HCT116 (cell line): ENCODE data around the gene TRPT1. TPM values are rescaled to one million over a fixed set of nuclear protein-coding genes. Genes with fewer than 3 reads are reported as not detected.

Experiments used
- ATAC-seq: fragments of 200-7000 bp; cut with Tn5 transposase; 2 replicates; pipeline ENCODE4 v1.9.1; 2020; ENCODE audit warnings: mild to moderate bottlenecking, moderate library complexity
- BruUV-seq: library from RNA; stranded (reverse); fragments of 400-500 nt; replicated peaks from 2 replicates; lab custom pipeline; 2021; lab: Mats Ljungman, UMichigan
- CTCF ChIA-PET: fragments of 300-600 bp; sonication (Branson Sonifier 250); formaldehyde crosslinking; loops from one replicate; lab custom pipeline; 2021; ENCODE audit warnings: antibody characterized with exemption; lab: Charles Lee
- POLR2A ChIA-PET: fragments of 300-600, 350-600 bp; sonication (Branson Sonifier 250); formaldehyde crosslinking; loops from one replicate; lab custom pipeline; 2021; ENCODE audit warnings: antibody characterized with exemption; lab: Charles Lee
- RAD21 ChIA-PET, 2 experiments: fragments of 300-600 bp; sonication (Branson Sonifier 250); formaldehyde crosslinking; loops; one replicate each; lab custom pipeline; 2023; ENCODE audit warnings: low total read pairs in 2 of 2; ENCODE audit not compliant: uncharacterized antibody in 2 of 2, unreplicated experiment in 2 of 2, low non-redundant PET in 1 of 2; lab: Charles Lee
- DNase-seq: peaks from one replicate; pipeline ENCODE4 v3.0.0-alpha.2; 2010; ENCODE audit warnings: low read depth, low spot score
- H2AFZ ChIP-seq: fragments of 200-600 bp; shearing (Covaris generic), sonication (generic); 2 replicates; pipeline ENCODE4 v1.6.1; 2017; ENCODE audit warnings: low read depth, mixed run types, mixed read lengths, antibody characterized with exemption, low read length; ENCODE audit not compliant: poor library complexity, severe bottlenecking
- H3K27ac ChIP-seq: 2 replicates; pipeline ENCODE4 v1.5.1; 2012; ENCODE audit warnings: low read depth, low read length
- H3K27me3 ChIP-seq: fragments of 200-600 bp; sonication (generic); 2 replicates; pipeline ENCODE4 v1.6.1; 2016; ENCODE audit warnings: mixed run types, low read length, mixed read lengths; ENCODE audit not compliant: insufficient read depth
- H3K36me3 ChIP-seq, 2 experiments: fragments of 200-500 bp in 1 of 2; fragments of 200-600 bp in 1 of 2; sonication (Bioruptor generic) in 1 of 2; sonication (generic) in 1 of 2; 2 replicates each; pipeline versions ENCODE4 v1.5.1 to v1.6.1; 2014 to 2016; ENCODE audit warnings: low read length in 2 of 2, inconsistent platforms in 1 of 2, mixed read lengths in 1 of 2, mixed run types in 1 of 2; ENCODE audit not compliant: insufficient read depth in 2 of 2, control insufficient read depth in 1 of 2
- H3K4me1 ChIP-seq, 2 experiments: fragments of 200-600 bp in 1 of 2; sonication (generic) in 1 of 2; 2 replicates each; pipeline versions ENCODE4 v1.5.1 to v1.6.1; 2012 to 2017; ENCODE audit warnings: low read length in 2 of 2, inconsistent platforms in 1 of 2, mild to moderate bottlenecking in 1 of 2, mixed read lengths in 1 of 2, mixed run types in 1 of 2, moderate library complexity in 1 of 2; ENCODE audit not compliant: insufficient read depth in 2 of 2, control insufficient read depth in 1 of 2
- H3K4me2 ChIP-seq: fragments of 200-600 bp; sonication (generic); 2 replicates; pipeline ENCODE4 v1.6.1; 2017; ENCODE audit warnings: mixed run types, low read length, mixed read lengths
- H3K4me3 ChIP-seq, 2 experiments: fragments of 200-600 bp in 1 of 2; sonication (generic) in 1 of 2; replicated peaks in 1 of 2; 2 replicates each; pipeline ENCODE4 v1.5.1; 2011 to 2016; ENCODE audit warnings: low read length in 2 of 2, control low read depth in 1 of 2, low read depth in 1 of 2, mild to moderate bottlenecking in 1 of 2, mixed read lengths in 1 of 2, mixed run types in 1 of 2
- H3K79me2 ChIP-seq: fragments of 200-600 bp; sonication (generic); 2 replicates; pipeline ENCODE4 v1.6.1; 2017; ENCODE audit warnings: mild to moderate bottlenecking, mixed run types, low read length, moderate library complexity, mixed read lengths; ENCODE audit not compliant: insufficient read depth
- H3K9ac ChIP-seq: fragments of 200-600 bp; sonication (generic); 2 replicates; pipeline ENCODE4 v1.6.1; 2016; ENCODE audit warnings: low read length, mixed read lengths
- H3K9me2 ChIP-seq: fragments of 200-600 bp; sonication (generic), shearing (Covaris generic); 2 replicates; pipeline ENCODE4 v1.6.1; 2017; ENCODE audit warnings: mixed run types, mild to moderate bottlenecking, moderate library complexity; ENCODE audit not compliant: insufficient read depth
- H3K9me3 ChIP-seq, 2 experiments: fragments of 200-500 bp in 1 of 2; fragments of 200-600 bp in 1 of 2; sonication (Bioruptor generic) in 1 of 2; sonication (generic) in 1 of 2; 2 replicates each; pipeline ENCODE4 v1.6.1; 2014 to 2017; ENCODE audit warnings: low read length in 2 of 2, mixed read lengths in 2 of 2, inconsistent platforms in 1 of 2, low read depth in 1 of 2, mild to moderate bottlenecking in 1 of 2, mixed run types in 1 of 2, moderate library complexity in 1 of 2; ENCODE audit not compliant: control insufficient read depth in 1 of 2, insufficient read depth in 1 of 2
- H4K20me1 ChIP-seq: fragments of 200-600 bp; sonication (generic), shearing (Covaris generic); 2 replicates; pipeline ENCODE4 v1.6.1; 2017; ENCODE audit warnings: mixed run types, mild to moderate bottlenecking, moderate library complexity; ENCODE audit not compliant: insufficient read depth
- ATF3 ChIP-seq: IDR thresholded peaks from 2 replicates; pipeline ENCODE4 v1.6.1; 2012
- CTCF ChIP-seq, 3 experiments: fragments of 200-600 bp in 1 of 3; sonication (generic) in 1 of 3; IDR thresholded peaks in 2 of 3; conservative IDR thresholded peaks in 1 of 3; 2 replicates each; pipeline ENCODE4 v1.5.1; 2012 to 2017; ENCODE audit warnings: low read depth in 2 of 3, low read length in 2 of 3, antibody characterized with exemption in 1 of 3, borderline replicate concordance in 1 of 3, control low read depth in 1 of 3, mild to moderate bottlenecking in 1 of 3, mixed read lengths in 1 of 3, mixed run types in 1 of 3, moderate library complexity in 1 of 3; ENCODE audit not compliant: insufficient read depth in 1 of 3
- EGR1 ChIP-seq: IDR thresholded peaks from 2 replicates; pipeline ENCODE4 v1.6.1; 2012; ENCODE audit warnings: low read depth
- ELF1 ChIP-seq: IDR thresholded peaks from 2 replicates; pipeline ENCODE4 v1.6.1; 2012; ENCODE audit warnings: low read depth, borderline replicate concordance
- EZH2 ChIP-seq: fragments of 200-600 bp; sonication (generic); IDR thresholded peaks from 2 replicates; pipeline ENCODE4 v1.6.1; 2017; ENCODE audit warnings: antibody characterized with exemption, mixed run types
- FOSL1 ChIP-seq: IDR thresholded peaks from 2 replicates; pipeline ENCODE4 v1.6.1; 2012; ENCODE audit warnings: low read depth
- MAX ChIP-seq: IDR thresholded peaks from 2 replicates; pipeline ENCODE4 v1.6.1; 2012
- POLR2A ChIP-seq: IDR thresholded peaks from 2 replicates; pipeline ENCODE4 v1.7.0; 2011; ENCODE audit warnings: borderline replicate concordance; ENCODE audit not compliant: insufficient read depth, insufficient read length; ENCODE audit errors: extremely low read depth
- POLR2AphosphoS5 ChIP-seq: IDR thresholded peaks from 2 replicates; pipeline ENCODE4 v1.6.1; 2011; ENCODE audit warnings: mild to moderate bottlenecking, low read depth, low read length, moderate library complexity
- RAD21 ChIP-seq: IDR thresholded peaks from 2 replicates; pipeline ENCODE4 v1.6.1; 2012; ENCODE audit warnings: low read depth, mild to moderate bottlenecking
- REST ChIP-seq: IDR thresholded peaks from 2 replicates; pipeline ENCODE4 v1.6.1; 2012; ENCODE audit warnings: low read depth
- SIN3A ChIP-seq: IDR thresholded peaks from 2 replicates; pipeline ENCODE4 v1.6.1; 2012; ENCODE audit warnings: low read depth
- SP1 ChIP-seq: IDR thresholded peaks from 2 replicates; pipeline ENCODE4 v1.6.1; 2012; ENCODE audit warnings: low read depth
- SRF ChIP-seq: IDR thresholded peaks from 2 replicates; pipeline ENCODE4 v1.6.1; 2012; ENCODE audit warnings: low read depth
- TCF7L2 ChIP-seq: IDR thresholded peaks from 2 replicates; pipeline ENCODE4 v1.7.0; 2011; ENCODE audit warnings: borderline replicate concordance, inconsistent platforms; ENCODE audit not compliant: insufficient read depth, insufficient read length; ENCODE audit errors: extremely low read depth
- YY1 ChIP-seq: IDR thresholded peaks from 2 replicates; pipeline ENCODE4 v1.6.1; 2011; ENCODE audit warnings: low read length, low read depth, moderate library complexity, mild to moderate bottlenecking; ENCODE audit not compliant: insufficient replicate concordance; ENCODE audit errors: extremely low read depth
- ZFX ChIP-seq: fragments of 450-650 bp; IDR thresholded peaks from 2 replicates; pipeline ENCODE4 v1.6.1; 2017
- intact Hi-C: fragments of 100-400 bp; cut with micrococcal nuclease; formaldehyde crosslinking; loops from 2 replicates; pipeline ENCODE4 v1.10.0; 2022
- total RNA-seq: library from RNA; stranded (reverse); gene quantifications from one replicate; pipeline ENCODE4 v1.2.1, GENCODE V29; 2021; ENCODE audit not compliant: unreplicated experiment

The TRPT1 gene
- total RNA-seq, 1 experiment from 2014 or later = 43.2 TPM

GRCh38 chr11:64252003-64252872 lies 26.3 kb upstream of the TRPT1 start (continued):
- TF ChIP-seq FOSL1 (no peak), EZH2 (no peak), TCF7L2 (no peak), SP1 (no peak), ATF3 (no peak)
- TF ChIP-seq, all 23 proteins: peak for 4

- no peak for DNase-seq
- intact Hi-C loops = loop anchor here (2.0 kb wide), 1 partner anchor 53 kb away; the partner anchor contains the start of gene ESRRA
- no TSS peak for BruUV-seq
- peaks cover 27 to 66% of the 10 kb centered on the region in 2 experiments for H3K4me1 ChIP-seq
- H3K36me3 ChIP-seq = peaks cover 9 to 25% of the 10 kb centered on the region in 2 experiments; a peak in 3 of 4 replicates
- H3K9me2 ChIP-seq = no peaks in the 10 kb centered on the region
- H3K4me2 ChIP-seq = peak overlapping the region; percentile 95
- no peaks in the 10 kb centered on the region for H3K27me3 ChIP-seq
- H3K9me3 ChIP-seq = no peaks in the 10 kb centered on the region
- no peaks in the 10 kb centered on the region for H4K20me1 ChIP-seq
- H3K79me2 ChIP-seq = peaks cover 35% of the 10 kb centered on the region
- RAD21 ChIA-PET = interaction anchor here in 1 of 2 experiments (1.3 kb wide), 1 partner anchor 47 kb away, joined by 4 read pairs; no protein-coding TSS in a partner anchor
- POLR2A ChIA-PET = interaction anchor here (0.9 to 1.9 kb wide), 3 partner anchors 17 to 66 kb away, joined by 3 to 10 read pairs (median 7); partner anchors contain the start of genes PRDX5 and TRMT112
- peak overlapping the region; percentile 89 for H3K27ac ChIP-seq
- ATAC-seq = no peak
- H2AFZ ChIP-seq = no peak overlapping the region
- H3K4me3 ChIP-seq = peak overlapping the region; percentile 96 to 98
- CTCF ChIA-PET = interaction anchor here (1.1 to 1.5 kb wide), 4 partner anchors 18 to 105 kb away, joined by 3 to 11 read pairs (median 4); partner anchors contain the start of genes NUDT22 and TRPT1
- H3K9ac ChIP-seq = peak overlapping the region; percentile 97
- TF ChIP-seq YY1 = no peak
- no peak for TF ChIP-seq POLR2A
- TF ChIP-seq SP1 = no peak
- no peak for TF ChIP-seq RAD21
- no peak for TF ChIP-seq POLR2AphosphoS5
- no peak for TF ChIP-seq SRF
- no peak for TF ChIP-seq FOSL1
- TF ChIP-seq SIN3A = no peak
- TF ChIP-seq MAX = no peak
- no peak for TF ChIP-seq EGR1
- TF ChIP-seq CTCF (IDR thresholded peaks at IDR 0.05 in 2 of 3, conservative IDR thresholded peaks at IDR 0.05 in 1 of 3; ENCODE audit: borderline replicate concordance in 1 of 3, insufficient read depth in 1 of 3, low read depth in 2 of 3, low read length in 2 of 3) = no peak
- TF ChIP-seq TCF7L2 = no peak
- no peak for TF ChIP-seq ZFX
- TF ChIP-seq ELF1 = no peak
- TF ChIP-seq EZH2 = no peak
- no peak for TF ChIP-seq REST
These were observed 25.7 kb upstream of the TRPT1 start for GRCh38 chr11:64251753-64252002.
